Colonic mucosa (tissue), 4 donors: ENCODE data around the gene RREB1. TPM values are rescaled to one million over a fixed set of nuclear protein-coding genes. Genes with fewer than 3 reads are reported as not detected.

ENCODE experiments used
- DNase-seq: peaks from one replicate; pipeline ENCODE4 v3.0.0-alpha.2; 2020
- H3K27ac ChIP-seq: fragments of 200-600 bp; one replicate; pipeline ENCODE4 v1.8.0; 2021
- H3K27me3 ChIP-seq: fragments of 200-600 bp; one replicate; pipeline ENCODE4 v1.8.0; 2021
- H3K36me3 ChIP-seq: fragments of 200-600 bp; one replicate; pipeline ENCODE4 v1.8.0; 2021
- H3K4me1 ChIP-seq: fragments of 200-600 bp; one replicate; pipeline ENCODE4 v1.8.0; 2021; ENCODE audit warnings: mild to moderate bottlenecking
- H3K4me3 ChIP-seq: fragments of 200-600 bp; one replicate; pipeline ENCODE4 v1.8.0; 2021
- H3K9ac ChIP-seq, 2 donors: one replicate each; pipeline ENCODE4 v1.7.0; 2013; ENCODE audit warnings: control low read depth in 2 of 2, low read depth in 2 of 2, low read length in 2 of 2
- H3K9me3 ChIP-seq: fragments of 200-600 bp; one replicate; pipeline ENCODE4 v1.8.0; 2021
- CTCF ChIP-seq: fragments of 200-600 bp; IDR thresholded peaks from one replicate; pipeline ENCODE4 v1.8.0; 2022; ENCODE audit warnings: antibody characterized with exemption, mild to moderate bottlenecking
- intact Hi-C: fragments of 100-400 bp; cut with DNase I; formaldehyde crosslinking; loops from one replicate; pipeline ENCODE4 v1.14.1; 2022
- total RNA-seq, 2 donors: library from RNA; stranded (reverse); fragmentation: NEBNext Ultra II Directional in 1 of 2; extraction: Animal tissue kit (Norgen Biotek cat#: 25700) in 1 of 2; gene quantifications; one replicate each; pipeline ENCODE4 v1.2.1, GENCODE V29; 2021
- donor health status: healthy.
- donor health status: DM: no; HTN: no; CAD: no.
- donor health status: DM: no; HTN: no; CAD: no.

The RREB1 gene
- total RNA-seq, 2 donors from 2014 or later = 79.0 to 81.3 TPM

GRCh38 chr6:7144872-7145584 is 37.3 kb downstream of the RREB1 start:
- Histone ChIP-seq H3K4me1 (peaks cover 25% of the 10 kb centered on the region), H3K27ac (peak overlapping the region; percentile 87), H3K36me3 (no peaks in the 10 kb centered on the region), H3K27me3 (no peaks in the 10 kb centered on the region), H3K4me3 (no peak overlapping the region), H3K9ac (peak overlapping the region in 1 of 2 donors; percentile 90), H3K9me3 (no peaks in the 10 kb centered on the region)
- intact Hi-C loops = no loop called here
- DNase-seq = no peak
- TF ChIP-seq CTCF = no peak

DNA sequence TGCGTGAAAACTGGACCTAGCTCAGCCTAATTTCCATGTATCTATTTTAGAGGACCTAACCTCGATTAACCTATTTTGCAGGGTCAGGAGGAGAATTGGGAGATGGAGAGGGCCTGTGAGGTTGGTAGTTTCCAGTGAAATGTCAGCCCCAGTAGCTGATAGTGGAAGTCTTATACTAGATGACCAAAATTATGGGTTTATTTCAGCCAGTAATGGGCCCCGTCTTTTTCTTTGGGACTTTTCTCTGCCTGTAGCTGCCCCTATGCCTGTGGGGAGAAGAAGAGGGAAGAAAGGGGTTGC is 37.8 kb downstream of the RREB1 start:
- Histone ChIP-seq H3K27ac (peak overlapping the region; percentile 87), H3K4me3 (no peak overlapping the region), H3K9ac (peak overlapping the region in 1 of 2 donors; percentile 90), H3K4me1 (peaks cover 25% of the 10 kb centered on the region), H3K9me3 (no peaks in the 10 kb centered on the region), H3K36me3 (no peaks in the 10 kb centered on the region), H3K27me3 (no peaks in the 10 kb centered on the region)
- intact Hi-C loops = no loop called here
- TF ChIP-seq CTCF = no peak
- no peak for DNase-seq

DNA sequence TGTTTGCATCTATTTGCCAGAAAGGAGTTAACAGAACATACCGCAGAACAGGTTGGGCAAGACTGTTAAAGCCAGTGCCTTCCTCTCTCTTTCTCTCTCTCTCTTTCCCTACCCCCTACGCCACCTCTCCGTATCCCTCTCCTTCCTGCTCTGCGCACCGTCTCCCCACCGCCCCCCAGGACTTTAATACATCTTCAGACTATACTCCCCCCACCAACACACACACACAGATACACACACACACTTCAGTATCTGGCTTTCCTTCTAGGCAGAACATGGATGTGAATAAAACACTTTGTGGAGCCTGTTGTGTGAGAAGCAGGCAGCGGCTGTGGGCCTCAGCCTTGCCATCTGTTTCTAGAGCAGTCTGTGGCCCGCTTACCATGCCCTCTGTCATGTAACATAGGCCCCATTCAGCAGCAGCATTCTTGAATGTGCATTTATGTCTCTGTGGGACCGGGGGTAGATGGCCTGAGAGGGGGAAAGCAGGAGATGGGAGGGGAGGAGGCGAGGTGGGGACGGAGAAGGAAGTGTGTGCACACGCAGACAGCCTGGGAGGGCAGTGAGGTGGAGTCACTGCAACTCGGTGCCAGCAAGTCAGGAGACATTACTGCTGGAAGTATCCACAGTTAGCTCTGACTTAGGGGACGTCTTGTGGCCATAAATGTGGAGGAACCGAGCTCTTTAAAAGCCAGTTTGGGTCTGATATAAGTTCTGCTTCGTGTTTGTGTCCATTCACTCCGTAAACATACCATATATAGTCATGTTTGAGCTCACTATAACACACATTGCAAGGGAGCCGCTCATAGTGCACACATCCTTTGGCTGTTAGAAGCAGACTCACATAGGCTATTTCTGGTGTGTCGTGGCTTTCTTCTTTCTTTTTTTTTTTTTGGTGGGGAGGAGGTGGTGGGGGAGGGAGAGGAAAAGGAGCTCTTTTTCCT is 38.4 kb downstream of the RREB1 start:
- intact Hi-C loops = no loop called here
- H3K4me1 ChIP-seq = peaks cover 26% of the 10 kb centered on the region
- H3K9me3 ChIP-seq = no peaks in the 10 kb centered on the region
- no peaks in the 10 kb centered on the region for H3K27me3 ChIP-seq
- no peak overlapping the region for H3K4me3 ChIP-seq
- TF ChIP-seq CTCF = no peak
- peak; percentile 81 for DNase-seq
- peak overlapping the region; percentile 47 to 90 for H3K9ac ChIP-seq
- no peaks in the 10 kb centered on the region for H3K36me3 ChIP-seq
- peak overlapping the region; percentile 87 for H3K27ac ChIP-seq

GRCh38 chr6:7147051-7147671 is 39.4 kb downstream of the RREB1 start:
- H3K4me1 ChIP-seq = peaks cover 34% of the 10 kb centered on the region
- no peaks in the 10 kb centered on the region for H3K9me3 ChIP-seq
- peak overlapping the region; percentile 87 for H3K27ac ChIP-seq
- H3K4me3 ChIP-seq = no peak overlapping the region
- H3K27me3 ChIP-seq = no peaks in the 10 kb centered on the region
- TF ChIP-seq CTCF = no peak
- no peaks in the 10 kb centered on the region for H3K36me3 ChIP-seq
- intact Hi-C loops = no loop called here
- DNase-seq = no peak
- H3K9ac ChIP-seq = peak overlapping the region in 1 of 2 donors; percentile 90

GRCh38 chr6:7148100-7148822 is 40.5 kb downstream of the RREB1 start:
- intact Hi-C loops = no loop called here
- H3K27me3 ChIP-seq = no peaks in the 10 kb centered on the region
- no peak for DNase-seq
- H3K9me3 ChIP-seq = no peaks in the 10 kb centered on the region
- peaks cover 31% of the 10 kb centered on the region for H3K4me1 ChIP-seq
- no peak overlapping the region for H3K4me3 ChIP-seq
- no peak for TF ChIP-seq CTCF
- H3K9ac ChIP-seq = peak overlapping the region in 1 of 2 donors; percentile 90
- H3K36me3 ChIP-seq = no peaks in the 10 kb centered on the region
- H3K27ac ChIP-seq = peak overlapping the region; percentile 87
